ENCODE data around the gene ATF7IP2. TPM values are rescaled to one million over a fixed set of nuclear protein-coding genes. Genes with fewer than 3 reads are reported as not detected.
"Not testable (repeated sequence)": the region's sequence is repeated elsewhere in the genome, so short reads cannot be mapped to it uniquely, and the experiment has no call there.

The ATF7IP2 gene
- total RNA-seq, 6 donors from 2014 or later: 4.2 to 13.6 (median 10.2) TPM

GRCh38 chr16:10421596-10421995 lies 35.7 kb downstream of the ATF7IP2 start:
- no peaks in the 10 kb centered on the region for H3K36me3 ChIP-seq
- WGBS, 2 donors: 89 to 91% methylated on average over 3 of the region's 3 CpGs
- peaks cover 5 to 23% (median 22%) of the 10 kb centered on the region in 4 donors for H3K9me3 ChIP-seq
- H3K27ac ChIP-seq: no peak overlapping the region
- TF ChIP-seq POLR2A (IDR thresholded peaks at IDR 0.05) (no peak), EP300 (IDR thresholded peaks at IDR 0.05) (no peak), POLR2AphosphoS5 (IDR thresholded peaks at IDR 0.05) (no peak), CTCF (IDR thresholded peaks at IDR 0.05) (no peak)
- ATAC-seq (ENCODE audit: low FRiP score in 2 of 2) (no peak), DNase-seq (no peak)
- no peaks in the 10 kb centered on the region for H3K27me3 ChIP-seq
- H3K4me3 ChIP-seq: no peak overlapping the region
- no peaks in the 10 kb centered on the region for H3K4me1 ChIP-seq

GRCh38 chr16:10428433-10429168 lies 42.7 kb downstream of the ATF7IP2 start:
- Histone ChIP-seq H3K27me3 (no peaks in the 10 kb centered on the region), H3K36me3 (peaks cover 0 to 10% (median 3%) of the 10 kb centered on the region in 4 donors), H3K4me3 (no peak overlapping the region), H3K4me1 (no peaks in the 10 kb centered on the region), H3K27ac (no peak overlapping the region), H3K9me3 (no peaks in the 10 kb centered on the region)
- ATAC-seq (ENCODE audit: low FRiP score in 2 of 2) (no peak), DNase-seq (no peak)
- 78 to 85% methylated on average over 3 of the region's 3 CpGs for WGBS, 2 donors
- no peak for TF ChIP-seq CTCF (IDR thresholded peaks at IDR 0.05)
- no peak for TF ChIP-seq POLR2AphosphoS5 (IDR thresholded peaks at IDR 0.05)
- TF ChIP-seq EP300 (IDR thresholded peaks at IDR 0.05): no peak
- TF ChIP-seq POLR2A (IDR thresholded peaks at IDR 0.05): no peak

- not testable (repeated sequence) for H3K36me3 ChIP-seq; ATAC-seq (ENCODE audit: low FRiP score in 2 of 2); H3K9me3 ChIP-seq; H3K27ac ChIP-seq; H3K4me3 ChIP-seq; H3K4me1 ChIP-seq; H3K27me3 ChIP-seq; DNase-seq
- 96% methylated on average over 12 of the region's 12 CpGs for WGBS, 2 donors
Observed at GRCh38 chr16:10429299-10429969, 43.6 kb downstream of the ATF7IP2 start.

- DNase-seq (no peak), ATAC-seq (ENCODE audit: low FRiP score in 2 of 2) (no peak)
- Histone ChIP-seq H3K4me1 (no peaks in the 10 kb centered on the region), H3K27me3 (no peaks in the 10 kb centered on the region), H3K36me3 (peaks cover 0 to 23% (median 8%) of the 10 kb centered on the region in 4 donors), H3K4me3 (no peak overlapping the region), H3K9me3 (peaks cover 7 to 58% (median 45%) of the 10 kb centered on the region in 4 donors), H3K27ac (no peak overlapping the region)
- WGBS, 2 donors: 91 to 93% methylated on average over 3 of the region's 3 CpGs
- TF ChIP-seq CTCF (IDR thresholded peaks at IDR 0.05): no peak
- no peak for TF ChIP-seq POLR2A (IDR thresholded peaks at IDR 0.05)
- TF ChIP-seq POLR2AphosphoS5 (IDR thresholded peaks at IDR 0.05): no peak
- TF ChIP-seq EP300 (IDR thresholded peaks at IDR 0.05): no peak
Observed at GRCh38 chr16:10441726-10442125, 55.9 kb downstream of the ATF7IP2 start.

GRCh38 chr16:10447289-10447688 lies 61.4 kb downstream of the ATF7IP2 start:
- H3K9me3 ChIP-seq: peaks cover 23 to 70% (median 63%) of the 10 kb centered on the region in 4 donors
- H3K27me3 ChIP-seq: no peaks in the 10 kb centered on the region
- H3K4me1 ChIP-seq: no peaks in the 10 kb centered on the region
- H3K36me3 ChIP-seq: peaks cover 0 to 18% (median 11%) of the 10 kb centered on the region in 4 donors
- no peak for TF ChIP-seq POLR2AphosphoS5 (IDR thresholded peaks at IDR 0.05)
- TF ChIP-seq CTCF (IDR thresholded peaks at IDR 0.05): no peak
- TF ChIP-seq POLR2A (IDR thresholded peaks at IDR 0.05): no peak
- no peak for TF ChIP-seq EP300 (IDR thresholded peaks at IDR 0.05)
- H3K4me3 ChIP-seq: no peak overlapping the region
- DNase-seq (no peak), ATAC-seq (ENCODE audit: low FRiP score in 2 of 2) (no peak)
- H3K27ac ChIP-seq: no peak overlapping the region
- WGBS, 2 donors: 94 to 98% methylated on average over 9 of the region's 9 CpGs

- H3K27ac ChIP-seq; DNase-seq; ATAC-seq (ENCODE audit: low FRiP score in 2 of 2); H3K4me3 ChIP-seq; H3K4me1 ChIP-seq; H3K27me3 ChIP-seq: not testable (repeated sequence)
- Histone ChIP-seq H3K9me3 (peaks cover 13 to 29% (median 23%) of the 10 kb centered on the region in 4 donors), H3K36me3 (peaks cover 0 to 33% (median 8%) of the 10 kb centered on the region in 4 donors)
- WGBS, 2 donors: 93% methylated on average over 7 to 13 of the region's 13 CpGs
Observed at GRCh38 chr16:10452208-10453158, 66.6 kb downstream of the ATF7IP2 start.
